K562 (cell line): ENCODE measurements around the gene CLUH. TPM values are rescaled to one million over a fixed set of nuclear protein-coding genes. Genes with fewer than 3 reads are reported as not detected.

Source experiments
- ATAC-seq: fragments of 200-7000 bp; cut with Tn5 transposase; 3 replicates; pipeline ENCODE4 v1.9.1; 2020; ENCODE audit warnings: moderate library complexity
- BruUV-seq: library from RNA; stranded (reverse); fragments of 400-500 nt; replicated peaks from 2 replicates; lab custom pipeline; 2021; lab: Mats Ljungman, UMichigan
- CTCF ChIA-PET: fragments of 300-600 bp; formaldehyde crosslinking; extraction: SDS; loops from one replicate; lab custom pipeline; 2021; ENCODE audit warnings: low intra/inter-chr PET ratio; lab: Yijun Ruan, JAX
- POLR2A ChIA-PET: fragments of 300-600, 350-650 bp; sonication (Branson Sonifier 250); formaldehyde crosslinking; extraction: SDS; loops from one replicate; lab custom pipeline; 2021; ENCODE audit warnings: antibody characterized with exemption, inconsistent platforms; lab: Yijun Ruan, JAX
- DNase-seq, 4 experiments: peaks; one replicate each; pipeline versions ENCODE4 v3.0.0 to v3.0.0-alpha.2; 2011 to 2018; ENCODE audit warnings: low spot score in 3 of 4, mixed read lengths in 3 of 4; ENCODE audit errors: extremely low read depth in 1 of 4
- FAIRE-seq: peaks from 2 replicates; lab custom pipeline; 2011; peaks lifted over from hg19 to GRCh38; lab: Jason Lieb, UNC
- H2AFZ ChIP-seq: 2 replicates; pipeline ENCODE4 v1.6.0; 2011; ENCODE audit warnings: low read depth, low read length, control low read depth, inconsistent platforms
- H3K27ac ChIP-seq: fragments of 200-600 bp; 3 replicates; pipeline ENCODE4 v1.8.0; 2011; ENCODE audit warnings: low read depth, mild to moderate bottlenecking, control low read depth, inconsistent platforms, low read length, moderate library complexity, mixed read lengths; ENCODE audit errors: extremely low read depth
- H3K27me3 ChIP-seq, 2 experiments: fragments of 300-600 bp in 1 of 2; 2 replicates in 1 of 2; 3 replicates in 1 of 2; pipeline versions ENCODE4 v1.6.0 to v1.8.0; 2011; ENCODE audit warnings: inconsistent platforms in 2 of 2, low read length in 2 of 2, mild to moderate bottlenecking in 1 of 2, mixed read lengths in 1 of 2, moderate library complexity in 1 of 2; ENCODE audit not compliant: control insufficient read depth in 2 of 2, insufficient read depth in 2 of 2
- H3K36me3 ChIP-seq: fragments of 300-600 bp; 3 replicates; pipeline ENCODE4 v1.8.0; 2011; ENCODE audit warnings: mild to moderate bottlenecking, low read length, inconsistent platforms; ENCODE audit not compliant: control insufficient read depth, insufficient read depth
- H3K4me1 ChIP-seq, 2 experiments: fragments of 200-600 bp in 1 of 2; replicated peaks in 1 of 2; 2 replicates in 1 of 2; 3 replicates in 1 of 2; pipeline versions ENCODE4 v1.5.1 to v1.8.0; 2011; ENCODE audit warnings: inconsistent platforms in 2 of 2, low read length in 2 of 2, mild to moderate bottlenecking in 1 of 2, mixed read lengths in 1 of 2, moderate library complexity in 1 of 2; ENCODE audit not compliant: control insufficient read depth in 2 of 2, insufficient read depth in 2 of 2
- H3K4me2 ChIP-seq: 2 replicates; pipeline ENCODE4 v1.6.1; 2011; ENCODE audit warnings: low read length, control low read depth, inconsistent platforms, mixed read lengths; ENCODE audit not compliant: insufficient read depth
- H3K4me3 ChIP-seq: fragments of 200-600 bp; sonication (generic), shearing (Covaris generic); 2 replicates; pipeline ENCODE4 v1.5.1; 2016; ENCODE audit warnings: control low read depth, inconsistent platforms
- H3K79me2 ChIP-seq: fragments of 200-600 bp; 3 replicates; pipeline ENCODE4 v1.8.0; 2011; ENCODE audit warnings: low read length, inconsistent platforms; ENCODE audit not compliant: control insufficient read depth, insufficient read depth
- H3K9ac ChIP-seq, 2 experiments: 2 replicates each; pipeline versions ENCODE4 v1.6.0 to v1.6.1; 2011; ENCODE audit warnings: low read depth in 2 of 2, low read length in 2 of 2, control low read depth in 1 of 2, inconsistent platforms in 1 of 2, mild to moderate bottlenecking in 1 of 2, mixed read lengths in 1 of 2; ENCODE audit not compliant: insufficient read depth in 1 of 2
- H3K9me1 ChIP-seq: one replicate; pipeline ENCODE4 v1.6.0; 2011; ENCODE audit warnings: inconsistent platforms, mild to moderate bottlenecking, low read length, moderate library complexity; ENCODE audit not compliant: control insufficient read depth, insufficient read depth
- H3K9me3 ChIP-seq: replicated peaks from 2 replicates; pipeline ENCODE4 v1.5.1; 2011; ENCODE audit warnings: low read depth, low read length, inconsistent platforms; ENCODE audit not compliant: control insufficient read depth, insufficient read depth
- H4K20me1 ChIP-seq: replicated peaks from 2 replicates; pipeline ENCODE4 v1.6.1; 2011; ENCODE audit warnings: low read length, inconsistent platforms, mixed read lengths; ENCODE audit not compliant: control insufficient read depth, insufficient read depth
- ATF1 ChIP-seq, 2 experiments: fragments of 450-650 bp in 1 of 2; IDR thresholded peaks; 2 replicates each; pipeline ENCODE4 v1.6.1; 2016; ENCODE audit warnings: missing compliant biosample characterization in 1 of 2, missing genetic modification characterization in 1 of 2
- BRD4 ChIP-seq: fragments of 200-600 bp; sonication (generic); IDR thresholded peaks from 2 replicates; pipeline ENCODE4 v1.6.1; 2017; ENCODE audit warnings: inconsistent platforms
- CBFA2T2 ChIP-seq: fragments of 450-650 bp; conservative IDR thresholded peaks from 2 replicates; pipeline ENCODE4 v1.6.1; 2017; ENCODE audit warnings: mild to moderate bottlenecking
- CREB1 ChIP-seq, 2 experiments: sonication (generic) in 1 of 2; formaldehyde crosslinking in 1 of 2; IDR thresholded peaks; 2 replicates each; pipeline versions ENCODE4 v1.6.1 to v1.8.0; 2012 to 2022; ENCODE audit warnings: inconsistent platforms in 1 of 2, mild to moderate bottlenecking in 1 of 2, missing genetic modification reagents in 1 of 2, moderate library complexity in 1 of 2
- DMBX1 ChIP-seq: fragments of 250-450 bp; sonication (Bioruptor Pico); IDR thresholded peaks from 2 replicates; pipeline ENCODE4 v1.8.0; 2022; ENCODE audit warnings: inconsistent platforms, mild to moderate bottlenecking, moderate library complexity, borderline replicate concordance
- EHMT2 ChIP-seq: fragments of 450-650 bp; IDR thresholded peaks from 2 replicates; pipeline ENCODE4 v1.6.1; 2018; ENCODE audit warnings: antibody characterized with exemption
- GABPB2 ChIP-seq: fragments of 250-450 bp; sonication (Bioruptor Pico); conservative IDR thresholded peaks from 2 replicates; pipeline ENCODE4 v1.5.1; 2021; ENCODE audit warnings: mild to moderate bottlenecking
- HDAC8 ChIP-seq: fragments of 450-650 bp; IDR thresholded peaks from 2 replicates; pipeline ENCODE4 v1.6.1; 2016; ENCODE audit warnings: mild to moderate bottlenecking, missing genetic modification characterization, moderate library complexity, missing compliant biosample characterization
- MECOM ChIP-seq: fragments of 250-450 bp; sonication (Bioruptor Pico); IDR thresholded peaks from 2 replicates; pipeline ENCODE4 v1.8.0; 2022; ENCODE audit warnings: inconsistent platforms
- NFE2 ChIP-seq: IDR thresholded peaks from 2 replicates; pipeline ENCODE4 v1.6.1; 2014; ENCODE audit warnings: antibody characterized with exemption, low read depth
- SRSF3 ChIP-seq: fragments of 200-400 bp; formaldehyde crosslinking; IDR thresholded peaks from 2 replicates; pipeline ENCODE4 v1.6.1; 2016; ENCODE audit warnings: mild to moderate bottlenecking, low read length, moderate library complexity; ENCODE audit not compliant: insufficient read depth
- TEAD4 ChIP-seq, 2 experiments: sonication (generic) in 1 of 2; formaldehyde crosslinking in 1 of 2; IDR thresholded peaks; 2 replicates each; pipeline versions ENCODE4 v1.6.1 to v1.8.0; 2012 to 2022; ENCODE audit warnings: borderline replicate concordance in 1 of 2, inconsistent platforms in 1 of 2, low read length in 1 of 2, mild to moderate bottlenecking in 1 of 2, missing genetic modification reagents in 1 of 2
- ZNF431 ChIP-seq: sonication (generic); formaldehyde crosslinking; IDR thresholded peaks from 2 replicates; pipeline ENCODE4 v1.8.0; 2022; ENCODE audit warnings: mild to moderate bottlenecking, missing genetic modification reagents
- ZNF444 ChIP-seq: fragments of 250-450 bp; sonication (Bioruptor Pico); IDR thresholded peaks from 2 replicates; pipeline ENCODE4 v1.4.0; 2020; ENCODE audit warnings: mild to moderate bottlenecking, moderate library complexity
- WGBS: fragments of 100-300 bp; shearing (Covaris generic); methylation state at CpG from one replicate; pipeline ENCODE4 v1.1.6; 2016; ENCODE audit warnings: low coverage, mixed read lengths; ENCODE audit not compliant: insufficient coverage; ENCODE audit errors: missing lambda C conversion rate; 5-methylcytosine and 5-hydroxymethylcytosine counted together
- in situ Hi-C: fragments of 300-500 bp; cut with MboI; formaldehyde crosslinking; loops from 4 replicates; pipeline ENCODE4 v1.15.0; 2018; ENCODE audit warnings: inconsistent platforms, mixed read lengths
- intact Hi-C: fragments of 100-400 bp; cut with micrococcal nuclease; formaldehyde crosslinking; loops from 2 replicates; pipeline ENCODE4 v1.14.2; 2022
- polyA plus RNA-seq, 8 experiments: library from polyadenylated mRNA; depleted of rRNA in 4 of 8; stranded (reverse) in 5 of 8; unstranded in 3 of 8; fragments of >200 nt; fragmentation: Nextera tagmentation in 2 of 8; fragmentation: Illumina TruSeq in 1 of 8; extraction: Ambion mirVana in 2 of 8; extraction: Trizol in 1 of 8; gene quantifications; 2 replicates each; pipeline versions ENCODE4 v1.2.1 to v1.2.3, GENCODE V29; 2011 to 2014; ENCODE audit warnings: inconsistent platforms in 1 of 8, missing spikeins in 1 of 8
- total RNA-seq, 7 experiments: library from RNA; depleted of rRNA in 6 of 7; stranded (reverse); fragments of >200 nt in 6 of 7; fragmentation: Illumina TruSeq in 2 of 7; extraction: Trizol in 2 of 7; gene quantifications; 2 replicates each; pipeline versions ENCODE4 v1.2.1 to v1.2.3, GENCODE V29; 2011 to 2021; ENCODE audit warnings: low replicate concordance in 1 of 7

Gene CLUH
- total and polyA plus RNA-seq, 9 of the 15 experiments (the other 6 are each of a cell fraction or from before 2014, with no cell fraction given), result 0.21 to 140 (median 33.2) TPM

DNA sequence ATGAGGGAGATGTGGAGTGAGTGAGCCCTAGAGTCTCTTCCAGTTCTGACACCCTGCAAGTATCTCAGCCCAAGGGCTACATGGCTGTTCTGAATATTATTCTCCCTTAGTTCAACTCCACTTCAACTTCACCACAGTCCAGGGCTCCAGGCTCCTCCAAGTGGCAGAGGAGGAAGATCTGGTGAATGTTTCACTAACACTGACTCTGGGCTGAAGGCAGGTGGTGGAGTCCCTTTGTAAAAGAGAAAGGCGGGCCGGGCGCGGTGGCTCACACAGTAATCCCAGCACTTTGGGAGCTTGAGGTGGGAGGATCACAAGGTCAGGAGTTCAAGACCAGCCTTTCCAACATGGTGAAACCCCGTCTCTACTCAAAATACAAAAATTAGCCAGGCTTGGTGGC is 24.3 kb upstream of the CLUH start:
- H3K9me3 ChIP-seq, result no peaks in the 10 kb centered on the region
- ATAC-seq (no peak), DNase-seq (no peak), FAIRE-seq (no peak)
- H3K9me1 ChIP-seq, result no peaks in the 10 kb centered on the region
- ChIA-PET POLR2A (no interaction called here), CTCF (no interaction called here)
- H4K20me1 ChIP-seq, result no peaks in the 10 kb centered on the region
- H3K4me2 ChIP-seq, result no peak overlapping the region
- no peak overlapping the region for H3K27ac ChIP-seq
- H3K27me3 ChIP-seq, result peaks cover 0 to 19% of the 10 kb centered on the region in 2 experiments; a peak in 3 of 5 replicates
- no TSS peak for BruUV-seq
- H3K4me3 ChIP-seq, result no peak overlapping the region
- no peak overlapping the region for H3K9ac ChIP-seq
- no peaks in the 10 kb centered on the region for H3K79me2 ChIP-seq
- TF ChIP-seq ZNF431 (no peak), GABPB2 (no peak), SRSF3 (no peak), HDAC8 (tag) (no peak), CREB1 (IDR thresholded peaks at IDR 0.05) (no peak), CREB1 (CRISPR knock-in tag; IDR thresholded peaks at IDR 0.05) (no peak), ATF1 (CRISPR knock-in tag; IDR thresholded peaks at IDR 0.05) (no peak), ATF1 (tag; IDR thresholded peaks at IDR 0.05) (no peak), NFE2 (no peak), TEAD4 (IDR thresholded peaks at IDR 0.05; ENCODE audit: low read length) (no peak), TEAD4 (CRISPR knock-in tag; IDR thresholded peaks at IDR 0.05; ENCODE audit: borderline replicate concordance) (no peak), DMBX1 (CRISPR knock-in tag) (no peak), MECOM (CRISPR knock-in tag) (no peak), ZNF444 (CRISPR knock-in tag) (no peak), EHMT2 (no peak), CBFA2T2 (no peak), BRD4 (no peak)
- H3K4me1 ChIP-seq, result no peaks in the 10 kb centered on the region
- in situ Hi-C loops, result no loop called here
- no peaks in the 10 kb centered on the region for H3K36me3 ChIP-seq
- WGBS, result 4% methylated on average over 4 of the region's 5 CpGs
- intact Hi-C loops, result no loop called here
- H2AFZ ChIP-seq, result no peak overlapping the region
